ENCODE measurements around the gene SIL1. TPM values are rescaled to one million over a fixed set of nuclear protein-coding genes. Genes with fewer than 3 reads are reported as not detected.

Gene SIL1
- total RNA-seq, 1 donor from 2014 or later = 16.1 TPM

GRCh38 chr5:139052975-139053374 is 145.2 kb downstream of the SIL1 start:
- Mint-ChIP-seq H3K27ac (no peak overlapping the region), H3K36me3 (ENCODE audit: low read depth) (peaks cover 13% of the 10 kb centered on the region), H3K27me3 (no peaks in the 10 kb centered on the region), H3K4me1 (no peaks in the 10 kb centered on the region), H3K4me3 (no peak overlapping the region), H3K9me3 (no peaks in the 10 kb centered on the region)
- no peak for TF ChIP-seq CTCF (IDR thresholded peaks at IDR 0.05)
- POLR2A ChIA-PET = no interaction called here
- intact Hi-C loops (cut with micrococcal nuclease) = no loop called here
- CTCF ChIA-PET = no interaction called here
- ATAC-seq (ENCODE audit: low read depth) = no peak
- no peak for DNase-seq

GRCh38 chr5:139051392-139051791 is 146.8 kb downstream of the SIL1 start:
- H3K4me1 Mint-ChIP-seq = no peaks in the 10 kb centered on the region
- no peak for ATAC-seq (ENCODE audit: low read depth)

GRCh38 chr5:139050432-139050831 is 147.7 kb downstream of the SIL1 start:
- ChIA-PET POLR2A (no interaction called here), CTCF (no interaction called here)
- H3K27me3 Mint-ChIP-seq = no peaks in the 10 kb centered on the region
- H3K4me3 Mint-ChIP-seq = no peak overlapping the region
- no peak for TF ChIP-seq CTCF (IDR thresholded peaks at IDR 0.05)
- no peaks in the 10 kb centered on the region for H3K9me3 Mint-ChIP-seq
- H3K36me3 Mint-ChIP-seq (ENCODE audit: low read depth) = peaks cover 13% of the 10 kb centered on the region
- ATAC-seq (ENCODE audit: low read depth) (no peak), DNase-seq (no peak)
- no peaks in the 10 kb centered on the region for H3K4me1 Mint-ChIP-seq
- intact Hi-C loops (cut with micrococcal nuclease) = no loop called here
- H3K27ac Mint-ChIP-seq = no peak overlapping the region

More at GRCh38 chr5:139051392-139051791, 146.8 kb downstream of the SIL1 start:
- no peak for TF ChIP-seq CTCF (IDR thresholded peaks at IDR 0.05)
- H3K27me3 Mint-ChIP-seq = no peaks in the 10 kb centered on the region
- POLR2A ChIA-PET = no interaction called here
- CTCF ChIA-PET = no interaction called here
- H3K27ac Mint-ChIP-seq = no peak overlapping the region
- H3K4me3 Mint-ChIP-seq = no peak overlapping the region
- H3K36me3 Mint-ChIP-seq (ENCODE audit: low read depth) = peaks cover 13% of the 10 kb centered on the region
- intact Hi-C loops (cut with micrococcal nuclease) = no loop called here
- no peak for DNase-seq
- H3K9me3 Mint-ChIP-seq = no peaks in the 10 kb centered on the region

DNA sequence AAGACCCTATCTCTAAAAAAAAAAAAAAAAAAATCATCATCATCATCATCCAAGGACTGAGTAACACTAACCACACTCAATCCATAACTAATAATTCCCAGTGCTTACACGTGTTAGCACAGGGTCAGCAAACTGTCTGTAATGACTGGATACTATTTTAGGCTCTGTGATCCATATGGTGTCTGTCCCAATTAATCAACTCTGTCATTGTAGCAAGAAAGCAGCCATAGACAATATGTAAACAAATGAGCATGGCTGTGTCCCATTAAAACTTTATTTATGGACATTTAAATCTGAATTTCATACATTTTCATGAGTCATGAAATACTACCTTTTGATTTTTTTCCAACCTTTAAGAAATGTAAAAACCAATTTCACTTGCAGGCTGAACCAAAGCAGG is 148.4 kb downstream of the SIL1 start:
- no peak for TF ChIP-seq CTCF (IDR thresholded peaks at IDR 0.05)
- Mint-ChIP-seq H3K4me1 (no peaks in the 10 kb centered on the region), H3K36me3 (ENCODE audit: low read depth) (peaks cover 13% of the 10 kb centered on the region), H3K4me3 (no peak overlapping the region), H3K9me3 (no peaks in the 10 kb centered on the region), H3K27me3 (no peaks in the 10 kb centered on the region), H3K27ac (no peak overlapping the region)
- DNase-seq (no peak), ATAC-seq (ENCODE audit: low read depth) (no peak)
- CTCF ChIA-PET = no interaction called here
- intact Hi-C loops (cut with micrococcal nuclease) = no loop called here
- POLR2A ChIA-PET = no interaction called here

DNA sequence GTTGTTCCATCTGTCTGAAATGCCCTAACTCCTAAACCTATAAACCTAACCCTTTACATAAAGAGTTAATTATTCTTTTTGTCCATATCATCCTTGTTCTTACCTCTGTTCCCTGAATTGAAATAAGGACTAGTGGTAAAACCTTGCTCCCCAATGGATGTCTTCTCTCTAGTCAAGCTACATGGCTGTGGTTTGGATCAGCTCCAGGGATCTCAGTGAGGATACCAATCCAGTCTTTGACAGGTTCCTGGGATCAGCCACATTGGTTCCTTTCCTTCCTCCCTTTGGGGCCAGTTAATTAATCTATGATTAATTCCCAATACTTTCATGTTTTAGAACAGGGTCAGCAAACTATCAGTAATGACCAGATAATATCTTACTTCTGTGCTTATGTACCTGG is 151.6 kb downstream of the SIL1 start:
- DNase-seq (no peak), ATAC-seq (ENCODE audit: low read depth) (no peak)
- peaks cover 16% of the 10 kb centered on the region for H3K36me3 Mint-ChIP-seq (ENCODE audit: low read depth)
- POLR2A ChIA-PET = no interaction called here
- TF ChIP-seq CTCF (IDR thresholded peaks at IDR 0.05) = no peak
- no peak overlapping the region for H3K4me3 Mint-ChIP-seq
- intact Hi-C loops (cut with micrococcal nuclease) = no loop called here
- H3K4me1 Mint-ChIP-seq = no peaks in the 10 kb centered on the region
- no peaks in the 10 kb centered on the region for H3K27me3 Mint-ChIP-seq
- no peaks in the 10 kb centered on the region for H3K9me3 Mint-ChIP-seq
- no peak overlapping the region for H3K27ac Mint-ChIP-seq
- CTCF ChIA-PET = no interaction called here
